HepG2 (cell line): ENCODE results near the gene METTL27. TPM values are rescaled to one million over a fixed set of nuclear protein-coding genes. Genes with fewer than 3 reads are reported as not detected.

Source experiments
- AHR ChIP-seq: IDR thresholded peaks from 2 replicates; pipeline ENCODE4 v1.6.1; 2018; ENCODE audit warnings: missing genetic modification reagents, missing compliant biosample characterization
- DNMT1 ChIP-seq: sonication (generic); formaldehyde crosslinking; IDR thresholded peaks from 2 replicates; pipeline ENCODE4 v1.5.1; 2020; ENCODE audit warnings: mild to moderate bottlenecking, missing genetic modification reagents
- DPF2 ChIP-seq: sonication (generic); formaldehyde crosslinking; IDR thresholded peaks from 2 replicates; pipeline ENCODE4 v1.4.0; 2020; ENCODE audit warnings: mild to moderate bottlenecking, low read depth, missing genetic modification reagents, borderline replicate concordance
- ETV5 ChIP-seq: IDR thresholded peaks from 2 replicates; pipeline ENCODE4 v1.6.1; 2018; ENCODE audit warnings: missing biosample characterization, missing genetic modification reagents, inconsistent platforms, borderline replicate concordance
- FOXO1 ChIP-seq: sonication (generic); formaldehyde crosslinking; IDR thresholded peaks from 2 replicates; pipeline ENCODE4 v1.4.0; 2020; ENCODE audit warnings: missing genetic modification reagents
- GABPB1 ChIP-seq: IDR thresholded peaks from 2 replicates; pipeline ENCODE4 v1.6.1; 2016; ENCODE audit warnings: mild to moderate bottlenecking, missing genetic modification reagents, moderate library complexity, missing compliant biosample characterization
- IKZF4 ChIP-seq: sonication (generic); formaldehyde crosslinking; IDR thresholded peaks from 2 replicates; pipeline ENCODE4 v1.5.1; 2020; ENCODE audit warnings: borderline replicate concordance, mild to moderate bottlenecking, low read depth, missing genetic modification reagents; ENCODE audit errors: not compliant biosample characterization
- JARID2 ChIP-seq: sonication (generic); formaldehyde crosslinking; IDR thresholded peaks from 2 replicates; pipeline ENCODE4 v1.8.1; 2023; ENCODE audit warnings: missing genetic modification reagents, inconsistent platforms; ENCODE audit not compliant: insufficient replicate concordance
- JDP2 ChIP-seq: sonication (generic); formaldehyde crosslinking; IDR thresholded peaks from 2 replicates; pipeline ENCODE4 v1.8.1; 2022; ENCODE audit warnings: missing genetic modification reagents, borderline replicate concordance
- KDM5B ChIP-seq: sonication (generic); formaldehyde crosslinking; IDR thresholded peaks from 2 replicates; pipeline ENCODE4 v1.4.0; 2020; ENCODE audit warnings: missing genetic modification reagents, mild to moderate bottlenecking, borderline replicate concordance
- LCORL ChIP-seq, 2 experiments: fragments of 450-650 bp in 1 of 2; sonication (generic) in 1 of 2; formaldehyde crosslinking in 1 of 2; IDR thresholded peaks; 2 replicates each; pipeline versions ENCODE4 v1.5.0 to v1.6.1; 2017 to 2020; ENCODE audit warnings: antibody characterized with exemption in 1 of 2, missing genetic modification reagents in 1 of 2
- MAFF ChIP-seq: IDR thresholded peaks from 2 replicates; pipeline ENCODE4 v1.6.1; 2011; ENCODE audit warnings: low read depth, low read length, improper control_type of control experiment
- SNRNP70 ChIP-seq: fragments of 200-400 bp; formaldehyde crosslinking; IDR thresholded peaks from 2 replicates; pipeline ENCODE4 v1.6.1; 2017; ENCODE audit warnings: mild to moderate bottlenecking, low read depth, low read length, moderate library complexity
- SP2 ChIP-seq: sonication (generic); formaldehyde crosslinking; IDR thresholded peaks from 2 replicates; pipeline ENCODE4 v1.5.1; 2020; ENCODE audit warnings: mild to moderate bottlenecking, missing genetic modification reagents
- SRSF4 ChIP-seq: fragments of 200-400 bp; formaldehyde crosslinking; IDR thresholded peaks from one replicate; pipeline ENCODE4 v1.6.1; 2018; ENCODE audit warnings: mild to moderate bottlenecking, low read depth, low read length, moderate library complexity; ENCODE audit not compliant: poor library complexity, severe bottlenecking
- STAG1 ChIP-seq: sonication (generic); formaldehyde crosslinking; IDR thresholded peaks from 2 replicates; pipeline ENCODE4 v1.4.0; 2020; ENCODE audit warnings: missing genetic modification reagents
- TBP ChIP-seq: sonication (generic); formaldehyde crosslinking; IDR thresholded peaks from 2 replicates; pipeline ENCODE4 v1.5.0; 2020; ENCODE audit warnings: missing genetic modification reagents
- TCF7L2 ChIP-seq: IDR thresholded peaks from 2 replicates; pipeline ENCODE4 v1.6.1; 2011; ENCODE audit warnings: mild to moderate bottlenecking, low read depth, low read length, moderate library complexity
- U2AF2 ChIP-seq: fragments of 200-400 bp; formaldehyde crosslinking; IDR thresholded peaks from 2 replicates; pipeline ENCODE4 v1.6.1; 2017; ENCODE audit warnings: low read depth, mild to moderate bottlenecking, low read length
- XBP1 ChIP-seq: sonication (generic); formaldehyde crosslinking; IDR thresholded peaks from 2 replicates; pipeline ENCODE4 v1.5.0; 2020; ENCODE audit warnings: missing genetic modification reagents
- YEATS2 ChIP-seq: sonication (generic); formaldehyde crosslinking; IDR thresholded peaks from 2 replicates; pipeline ENCODE4 v1.4.0; 2020; ENCODE audit warnings: missing genetic modification reagents, borderline replicate concordance
- ZKSCAN5 ChIP-seq: sonication (generic); formaldehyde crosslinking; IDR thresholded peaks from 2 replicates; pipeline ENCODE4 v1.5.1; 2020; ENCODE audit warnings: mild to moderate bottlenecking, missing genetic modification reagents
- ZNF30 ChIP-seq: sonication (generic); formaldehyde crosslinking; IDR thresholded peaks from 2 replicates; pipeline ENCODE4 v1.5.0; 2020; ENCODE audit warnings: mild to moderate bottlenecking, missing genetic modification reagents
- ZNF383 ChIP-seq: sonication (generic); formaldehyde crosslinking; IDR thresholded peaks from 2 replicates; pipeline ENCODE4 v1.4.0; 2020; ENCODE audit warnings: missing genetic modification reagents, mild to moderate bottlenecking, borderline replicate concordance
- ZNF563 ChIP-seq: sonication (generic); formaldehyde crosslinking; IDR thresholded peaks from 2 replicates; pipeline ENCODE4 v1.8.0; 2022; ENCODE audit warnings: mild to moderate bottlenecking, moderate library complexity, missing genetic modification reagents
- ZNF761 ChIP-seq: sonication (generic); formaldehyde crosslinking; conservative IDR thresholded peaks from 2 replicates; pipeline ENCODE4 v1.4.0; 2020; ENCODE audit warnings: mild to moderate bottlenecking, missing genetic modification reagents
- ZNF816 ChIP-seq: sonication (generic); formaldehyde crosslinking; IDR thresholded peaks from 2 replicates; pipeline ENCODE4 v1.8.0; 2022; ENCODE audit warnings: missing genetic modification reagents, mild to moderate bottlenecking, borderline replicate concordance
- polyA plus RNA-seq, 8 experiments: library from polyadenylated mRNA; depleted of rRNA in 3 of 8; stranded (reverse) in 7 of 8; unstranded in 1 of 8; fragments of >200 nt; fragmentation: Illumina TruSeq in 4 of 8; extraction: Trizol in 4 of 8; gene quantifications; 2 replicates each; pipeline versions ENCODE4 v1.2.1 to v1.2.3, GENCODE V29; 2011 to 2016; ENCODE audit warnings: low read depth in 4 of 8, missing spikeins in 1 of 8, mixed read lengths in 1 of 8; ENCODE audit not compliant: insufficient read depth in 1 of 8
- total RNA-seq, 5 experiments: library from RNA; depleted of rRNA; stranded (reverse); fragments of >200 nt; fragmentation: Illumina TruSeq; extraction: Trizol; gene quantifications; 2 replicates each; pipeline ENCODE4 v1.2.3, GENCODE V29; 2016; ENCODE audit warnings: low read depth in 1 of 5
- TF ChIP-seq, protein P1 (sequence below): sonication (generic); formaldehyde crosslinking; IDR thresholded peaks from 2 replicates; pipeline ENCODE4 v1.4.0; 2020; ENCODE audit warnings: low read depth, missing genetic modification reagents

METTL27 gene
- total and polyA plus RNA-seq, 2 of the 13 experiments (the other 11 are each of a cell fraction or from before 2014, with no cell fraction given), result 2.0 to 3.0 TPM

DNA sequence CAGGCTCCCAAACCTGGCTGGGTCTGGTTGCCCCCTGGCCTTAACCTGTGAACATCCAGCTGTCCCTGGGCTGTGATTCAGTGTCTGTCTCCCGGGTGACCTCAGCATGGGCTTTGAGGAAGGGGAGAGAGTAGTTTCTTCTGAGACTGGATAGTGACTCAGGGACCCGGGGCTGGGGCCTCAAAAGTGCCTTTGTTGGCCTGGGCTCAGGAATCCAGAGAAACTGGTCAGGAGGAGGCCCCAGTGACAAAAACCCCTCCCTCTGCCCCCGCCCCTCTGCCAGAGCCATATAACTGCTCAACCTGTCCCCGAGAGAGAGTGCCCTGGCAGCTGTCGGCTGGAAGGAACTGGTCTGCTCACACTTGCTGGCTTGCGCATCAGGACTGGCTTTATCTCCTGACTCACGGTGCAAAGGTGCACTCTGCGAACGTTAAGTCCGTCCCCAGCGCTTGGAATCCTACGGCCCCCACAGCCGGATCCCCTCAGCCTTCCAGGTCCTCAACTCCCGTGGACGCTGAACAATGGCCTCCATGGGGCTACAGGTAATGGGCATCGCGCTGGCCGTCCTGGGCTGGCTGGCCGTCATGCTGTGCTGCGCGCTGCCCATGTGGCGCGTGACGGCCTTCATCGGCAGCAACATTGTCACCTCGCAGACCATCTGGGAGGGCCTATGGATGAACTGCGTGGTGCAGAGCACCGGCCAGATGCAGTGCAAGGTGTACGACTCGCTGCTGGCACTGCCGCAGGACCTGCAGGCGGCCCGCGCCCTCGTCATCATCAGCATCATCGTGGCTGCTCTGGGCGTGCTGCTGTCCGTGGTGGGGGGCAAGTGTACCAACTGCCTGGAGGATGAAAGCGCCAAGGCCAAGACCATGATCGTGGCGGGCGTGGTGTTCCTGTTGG, 11.4 kb downstream of the METTL27 start, which contains the start of gene CLDN4 (continued):
- TF ChIP-seq, protein P1, sequence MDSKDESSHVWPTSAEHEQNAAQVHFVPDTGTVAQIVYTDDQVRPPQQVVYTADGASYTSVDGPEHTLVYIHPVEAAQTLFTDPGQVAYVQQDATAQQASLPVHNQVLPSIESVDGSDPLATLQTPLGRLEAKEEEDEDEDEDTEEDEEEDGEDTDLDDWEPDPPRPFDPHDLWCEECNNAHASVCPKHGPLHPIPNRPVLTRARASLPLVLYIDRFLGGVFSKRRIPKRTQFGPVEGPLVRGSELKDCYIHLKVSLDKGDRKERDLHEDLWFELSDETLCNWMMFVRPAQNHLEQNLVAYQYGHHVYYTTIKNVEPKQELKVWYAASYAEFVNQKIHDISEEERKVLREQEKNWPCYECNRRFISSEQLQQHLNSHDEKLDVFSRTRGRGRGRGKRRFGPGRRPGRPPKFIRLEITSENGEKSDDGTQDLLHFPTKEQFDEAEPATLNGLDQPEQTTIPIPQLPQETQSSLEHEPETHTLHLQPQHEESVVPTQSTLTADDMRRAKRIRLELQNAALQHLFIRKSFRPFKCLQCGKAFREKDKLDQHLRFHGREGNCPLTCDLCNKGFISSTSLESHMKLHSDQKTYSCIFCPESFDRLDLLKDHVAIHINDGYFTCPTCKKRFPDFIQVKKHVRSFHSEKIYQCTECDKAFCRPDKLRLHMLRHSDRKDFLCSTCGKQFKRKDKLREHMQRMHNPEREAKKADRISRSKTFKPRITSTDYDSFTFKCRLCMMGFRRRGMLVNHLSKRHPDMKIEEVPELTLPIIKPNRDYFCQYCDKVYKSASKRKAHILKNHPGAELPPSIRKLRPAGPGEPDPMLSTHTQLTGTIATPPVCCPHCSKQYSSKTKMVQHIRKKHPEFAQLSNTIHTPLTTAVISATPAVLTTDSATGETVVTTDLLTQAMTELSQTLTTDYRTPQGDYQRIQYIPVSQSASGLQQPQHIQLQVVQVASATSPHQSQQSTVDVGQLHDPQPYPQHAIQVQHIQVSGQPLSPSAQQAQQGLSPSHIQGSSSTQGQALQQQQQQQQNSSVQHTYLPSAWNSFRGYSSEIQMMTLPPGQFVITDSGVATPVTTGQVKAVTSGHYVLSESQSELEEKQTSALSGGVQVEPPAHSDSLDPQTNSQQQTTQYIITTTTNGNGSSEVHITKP (CRISPR knock-in tag), result no peak
- TF ChIP-seq STAG1 (CRISPR knock-in tag) (no peak), ZNF816 (CRISPR knock-in tag) (no peak), ZKSCAN5 (no peak), XBP1 (no peak), U2AF2 (no peak), IKZF4 (CRISPR knock-in tag) (no peak), DNMT1 (CRISPR knock-in tag) (peak; percentile 73; the same call in 1 of the 2 replicates), JDP2 (CRISPR knock-in tag) (no peak), SP2 (CRISPR knock-in tag) (no peak), JARID2 (CRISPR knock-in tag) (no peak), ZNF383 (CRISPR knock-in tag) (no peak), FOXO1 (CRISPR knock-in tag) (0 out of 2 replicates have a peak, but pooled peaks have one; percentile 14), SRSF4 (no peak), AHR (no peak), DPF2 (CRISPR knock-in tag) (no peak), YEATS2 (CRISPR knock-in tag) (no peak), ZNF30 (no peak), ETV5 (CRISPR knock-in tag) (peak; percentile 32; the same call in 1 of the 2 replicates), ZNF761 (CRISPR knock-in tag) (no peak), LCORL (IDR thresholded peaks at IDR 0.05) (no peak), LCORL (CRISPR knock-in tag; IDR thresholded peaks at IDR 0.05) (no peak), ZNF563 (CRISPR knock-in tag) (no peak), TCF7L2 (no peak), KDM5B (CRISPR knock-in tag) (peak; percentile 65; the same call in 1 of the 2 replicates), MAFF (peak; percentile 20; the same call in 1 of the 2 replicates), SNRNP70 (no peak), TBP (CRISPR knock-in tag) (no peak), GABPB1 (CRISPR knock-in tag) (peak; percentile 21; the same call in 1 of the 2 replicates)
